Non-pigmented ciliary epithelial cell (primary cell): Measurements from ENCODE around the gene GUF1.
"Not testable (repeated sequence)": the region's sequence is repeated elsewhere in the genome, so short reads cannot be mapped to it uniquely, and the experiment has no call there.

Experiments
- DNase-seq: peaks from one replicate; pipeline ENCODE4 v3.0.0-alpha.2; 2010; ENCODE audit warnings: low read depth

GUF1 gene

DNA sequence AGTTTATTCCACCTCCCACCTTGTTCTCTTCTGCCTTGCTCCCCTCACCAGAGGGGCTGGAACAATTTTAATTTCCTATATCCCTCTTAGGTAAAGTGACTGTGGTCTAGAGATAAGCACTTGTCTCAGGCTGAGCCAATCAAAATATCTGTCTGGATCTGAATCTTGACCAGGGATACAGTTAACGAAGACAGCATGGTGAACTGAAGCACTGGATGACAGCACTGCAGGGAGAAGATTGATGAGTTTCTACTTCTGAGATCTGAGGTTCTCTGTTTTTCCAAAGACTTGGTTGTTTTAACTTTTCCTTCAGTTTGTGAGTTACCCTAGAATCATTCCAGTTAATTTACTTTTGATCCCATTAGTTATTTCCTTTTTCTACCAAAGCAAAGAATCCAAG is 34.9 kb downstream of the GUF1 start:
- no peak for DNase-seq

- no peak for DNase-seq
Observed at GRCh38 chr4:44716597-44716996, 38.4 kb downstream of the GUF1 start.

DNA sequence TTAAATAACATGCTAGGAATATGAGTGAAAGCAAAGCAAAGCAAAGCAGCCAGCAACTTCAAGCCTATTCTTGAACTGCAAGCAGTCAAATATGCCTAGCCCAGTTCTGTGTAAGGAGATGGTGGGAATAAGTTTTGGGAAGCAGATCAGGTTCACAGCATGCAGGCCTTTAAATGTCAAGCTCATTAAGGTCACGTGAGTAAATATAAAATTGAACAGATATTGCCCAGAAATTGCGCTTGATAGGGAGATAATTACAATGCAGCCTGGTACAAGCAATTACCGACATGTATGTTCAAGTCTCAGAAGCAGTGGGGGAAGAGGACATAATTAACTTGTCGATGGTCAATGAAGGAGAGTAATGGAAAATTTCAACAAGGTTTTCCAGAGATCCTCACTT is 42.2 kb downstream of the GUF1 start:
- DNase-seq: no peak

GRCh38 chr4:44722001-44722400 is 43.8 kb downstream of the GUF1 start:
- DNase-seq: no peak

DNA sequence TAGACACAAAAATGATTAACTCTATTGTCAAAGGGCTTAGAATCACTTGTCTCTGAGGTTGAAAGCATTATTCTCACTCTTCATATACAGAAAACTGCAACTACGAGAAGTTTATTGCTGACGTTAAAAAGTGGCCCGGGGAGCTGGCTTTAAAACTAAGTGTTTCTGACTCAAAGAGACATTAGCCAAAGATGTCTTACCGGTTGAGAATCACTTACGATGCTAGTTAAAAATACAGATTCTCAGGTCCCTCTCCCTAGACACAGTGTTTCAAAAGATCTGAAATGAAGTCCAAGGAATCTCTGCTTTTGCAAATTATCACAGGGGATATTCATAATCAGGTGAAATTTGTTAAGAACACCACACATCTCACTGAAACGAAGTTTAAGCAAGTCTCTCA is 46.9 kb downstream of the GUF1 start:
- DNase-seq: no peak

DNA sequence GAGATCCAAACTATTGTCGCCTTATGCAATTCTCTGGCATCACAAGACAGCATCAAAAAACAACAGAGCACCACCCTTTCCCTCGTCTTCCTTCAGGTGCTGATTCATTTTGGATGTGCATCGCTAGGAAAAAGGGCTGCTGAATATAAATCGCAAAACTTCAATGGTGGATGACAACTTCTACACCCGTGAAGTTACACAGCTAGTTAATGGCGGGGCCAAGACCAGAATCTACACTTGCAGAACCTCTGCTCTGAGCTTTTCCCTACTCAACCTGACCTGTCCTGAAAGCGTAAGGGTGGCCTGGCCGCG is 47.5 kb downstream of the GUF1 start:
- DNase-seq: no peak

GRCh38 chr4:44726038-44726871 is 48.0 kb downstream of the GUF1 start, which contains the start of gene GNPDA2:
GNPDA2 (minus strand) TSS chr4:44726556; CDS start chr4:44722207, 4,349 bp downstream.
- DNase-seq: peak; percentile 50

- DNase-seq: no peak
Observed at GRCh38 chr4:44727471-44727870, 49.3 kb downstream of the GUF1 start.

DNA sequence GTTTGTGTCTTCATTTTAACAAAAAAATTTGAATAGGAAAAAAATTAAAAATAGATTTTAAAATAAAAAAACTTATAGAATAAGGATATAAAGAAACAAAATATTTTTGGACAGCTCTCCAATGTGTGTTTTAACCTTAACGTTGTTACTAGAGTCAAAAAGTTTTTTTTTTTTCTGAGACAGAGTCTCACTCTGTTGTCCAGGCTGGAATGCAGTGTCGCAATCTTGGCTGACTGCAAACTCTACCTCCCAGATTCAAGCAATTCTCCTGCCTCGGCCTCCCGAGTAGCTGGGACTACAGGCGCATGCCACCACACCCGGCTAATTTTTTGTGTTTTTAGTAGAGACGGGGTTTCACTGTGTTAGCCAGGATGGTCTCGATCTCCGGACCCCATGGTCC is 50.5 kb downstream of the GUF1 start:
- DNase-seq: not testable (repeated sequence)

GRCh38 chr4:44736900-44737299 is 58.7 kb downstream of the GUF1 start:
- DNase-seq: no peak

DNA sequence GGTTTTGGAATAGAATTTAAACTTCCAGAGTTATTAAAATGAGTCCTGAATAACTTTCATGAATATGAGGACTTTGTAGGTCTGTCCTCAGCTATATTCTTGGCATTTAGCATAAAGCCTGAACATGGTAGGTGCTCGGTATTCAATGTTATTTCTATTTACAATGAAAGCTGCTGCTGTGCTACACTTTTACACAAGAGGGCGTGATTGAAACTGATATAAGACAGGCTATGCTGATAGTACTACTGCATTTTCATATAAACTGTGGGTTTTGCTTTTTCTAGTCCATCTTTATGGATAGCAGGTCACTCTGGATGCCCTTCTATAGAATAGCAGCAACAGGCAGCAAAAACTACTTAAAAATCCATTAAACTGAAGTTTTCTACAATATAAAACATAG is 60.4 kb downstream of the GUF1 start:
- DNase-seq: no peak

- DNase-seq: no peak
Observed at GRCh38 chr4:44740201-44740600, 62.0 kb downstream of the GUF1 start.
